CD4-positive, alpha-beta T cell treated with Interferon alpha-2 for 1 hour (primary cell): ENCODE data around the gene PPP1R16B.

Experiments used
- DNase-seq, 2 donors: peaks; one replicate each; pipeline ENCODE4 v3.0.0-alpha.2; 2020 to 2022

PPP1R16B gene

DNA sequence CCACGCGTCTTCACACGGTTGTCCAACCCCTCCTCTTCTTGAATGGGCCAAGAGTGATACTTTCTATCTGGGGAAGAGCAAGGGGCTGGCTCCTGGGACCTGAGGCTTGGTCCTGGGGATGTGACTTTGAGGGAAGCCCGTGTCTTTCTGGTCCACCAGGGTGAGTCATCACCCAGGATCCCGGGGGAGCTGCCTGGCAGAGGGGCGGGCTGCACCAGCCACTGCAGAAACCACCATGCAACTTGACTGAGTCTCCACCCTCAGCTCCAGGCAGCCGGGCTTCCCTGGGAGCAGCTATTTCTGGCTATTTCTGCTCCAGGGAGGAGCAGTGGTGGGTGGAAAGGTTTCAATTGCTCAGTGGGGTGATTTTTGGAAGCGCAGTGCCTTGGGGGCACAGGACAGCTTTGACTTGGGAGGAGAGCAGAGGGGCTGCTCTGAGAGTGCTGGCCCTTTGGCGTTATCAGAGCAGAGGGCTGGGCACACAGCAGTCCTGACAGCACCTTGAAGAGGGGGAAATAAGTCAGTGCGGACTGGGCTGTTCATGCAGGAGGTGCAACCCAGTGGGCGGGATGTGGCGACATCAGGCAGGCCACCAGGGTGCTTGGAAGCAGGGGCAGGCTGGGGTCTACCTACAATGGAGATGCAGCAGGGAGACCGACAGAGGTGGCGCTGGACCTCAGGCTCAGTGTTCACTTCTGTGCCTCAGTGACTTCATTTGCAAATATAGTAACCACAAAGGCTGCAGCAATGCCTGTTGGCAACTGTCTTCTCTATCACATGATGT lies 75.6 kb downstream of the PPP1R16B start:
- no peak for DNase-seq

DNA sequence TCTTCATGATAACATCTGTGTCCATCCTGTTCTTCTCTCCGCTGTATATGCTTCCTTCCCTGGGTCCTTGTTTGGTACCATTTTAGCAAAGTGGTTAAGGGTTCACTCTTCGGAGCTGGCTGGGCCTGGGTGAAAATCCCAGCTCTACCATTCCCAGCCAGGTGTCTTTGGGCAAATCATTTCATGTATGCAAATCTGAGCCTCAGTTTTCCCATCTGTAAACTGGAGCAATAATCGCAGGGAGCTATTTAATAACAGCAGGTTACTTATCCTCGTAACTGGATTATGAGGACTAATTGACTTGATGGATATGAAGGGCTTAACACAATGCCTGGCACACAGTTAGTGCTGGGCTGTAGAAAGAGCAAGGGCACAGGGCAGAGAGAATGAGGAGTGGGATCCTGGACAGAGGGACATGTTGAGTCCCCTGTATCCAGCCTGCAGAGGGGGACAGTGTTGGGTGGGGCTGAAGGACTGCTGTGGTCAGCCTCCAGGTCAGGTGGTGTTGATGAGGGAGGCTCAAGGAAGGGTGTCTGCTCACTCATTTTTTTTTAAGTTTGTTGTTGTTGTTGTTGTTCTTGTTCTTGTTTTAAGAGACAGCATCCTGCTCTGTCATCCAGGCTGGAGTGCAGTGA lies 76.4 kb downstream of the PPP1R16B start:
- DNase-seq = no peak

DNA sequence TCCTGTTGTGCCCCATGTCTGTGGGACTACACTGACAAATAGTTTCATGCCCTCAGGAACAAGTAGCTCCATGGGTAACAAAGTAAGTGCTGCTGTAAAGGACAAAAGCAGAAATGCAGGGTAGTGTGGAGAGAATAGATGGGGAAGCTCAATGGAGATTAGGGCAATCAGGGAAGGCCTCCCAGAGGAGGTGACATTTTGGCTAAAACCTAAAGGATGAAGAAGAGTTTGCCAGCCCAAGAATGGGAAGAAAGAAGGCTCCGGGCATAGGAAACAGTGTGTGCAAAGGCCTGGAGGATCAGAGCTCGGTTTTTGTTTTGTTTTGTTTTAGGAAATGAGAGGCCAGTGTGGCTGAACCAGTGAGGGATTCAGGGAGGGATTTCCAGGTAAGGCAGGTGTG lies 77.1 kb downstream of the PPP1R16B start:
- DNase-seq = no peak

DNA sequence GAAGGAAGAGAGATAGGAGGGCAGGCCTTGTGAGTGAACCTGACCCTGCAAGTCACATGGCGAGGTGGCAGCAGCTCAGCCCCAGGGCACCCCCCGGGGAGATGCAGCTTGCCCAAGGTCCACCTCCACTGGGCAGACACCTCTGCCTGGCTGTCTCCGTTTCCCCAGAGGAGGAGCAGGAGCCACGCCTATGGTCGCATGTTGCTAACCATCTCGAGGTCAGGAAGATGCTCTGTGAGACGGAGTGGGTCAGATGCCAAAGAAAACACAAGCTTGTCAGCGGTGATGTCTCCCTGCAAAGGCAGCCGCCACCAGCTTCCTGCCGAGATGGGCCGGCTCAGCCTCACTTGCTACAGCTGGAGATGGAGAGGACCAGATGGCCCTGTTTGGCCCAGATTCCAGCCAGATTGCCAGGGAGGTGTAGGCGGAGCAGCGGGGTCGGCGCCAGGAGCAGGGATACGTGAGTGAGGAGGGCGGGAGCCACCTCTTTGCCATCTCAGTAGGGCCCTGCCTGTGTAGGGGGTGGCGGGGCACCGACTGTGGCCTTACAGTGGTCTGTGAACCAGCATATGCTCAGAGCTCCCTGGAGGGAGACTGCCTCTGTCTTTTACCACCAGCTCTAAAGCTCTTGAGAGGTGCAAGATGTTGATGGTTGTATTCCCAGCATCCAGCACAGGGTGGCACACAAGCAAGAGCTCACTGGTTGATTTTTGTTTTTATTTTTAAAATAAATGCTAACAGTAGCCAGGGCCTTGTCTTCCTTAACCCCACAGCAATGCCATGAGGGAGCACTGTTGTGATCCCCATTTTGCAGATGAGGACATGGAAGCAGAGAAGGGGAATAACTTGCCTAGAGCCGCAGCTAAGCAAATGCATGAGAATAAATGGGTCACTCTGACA lies 77.8 kb downstream of the PPP1R16B start:
- DNase-seq = no peak

DNA sequence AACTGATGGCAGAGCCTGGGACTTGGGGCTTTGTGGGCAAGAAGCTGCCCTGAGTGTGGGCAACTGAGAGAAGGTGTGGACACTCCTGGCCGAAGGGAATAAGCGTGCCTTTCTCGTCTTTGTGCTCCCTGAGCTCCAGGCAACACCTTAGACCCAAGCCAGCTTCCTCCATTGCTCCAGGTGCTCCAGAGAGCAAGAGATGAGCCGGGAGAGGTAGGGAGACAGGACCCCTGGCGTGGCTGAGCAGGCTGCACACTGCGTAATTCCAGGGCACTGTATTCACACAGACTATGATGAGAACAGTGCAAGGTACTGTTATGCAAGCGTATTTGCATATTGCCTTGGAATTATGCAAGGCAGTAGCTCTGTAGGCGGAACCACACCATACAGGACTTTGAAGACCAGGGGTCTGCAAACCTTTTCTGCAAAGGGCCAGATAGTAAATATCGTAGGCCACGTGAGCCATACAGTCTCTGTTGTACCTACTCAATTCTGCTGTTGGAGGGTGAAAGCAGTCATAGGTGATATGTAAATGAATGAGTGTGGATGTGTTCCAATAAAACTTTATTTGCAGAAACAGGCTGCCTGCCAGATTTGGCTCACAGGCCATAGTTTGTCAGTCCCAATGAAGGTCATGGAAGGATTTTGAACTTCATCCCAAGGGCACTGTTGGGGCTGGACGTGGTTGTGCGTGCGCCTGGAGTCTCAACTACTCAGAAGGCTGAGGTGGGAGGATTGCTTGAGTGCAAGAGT lies 78.7 kb downstream of the PPP1R16B start:
- DNase-seq = no peak

DNA sequence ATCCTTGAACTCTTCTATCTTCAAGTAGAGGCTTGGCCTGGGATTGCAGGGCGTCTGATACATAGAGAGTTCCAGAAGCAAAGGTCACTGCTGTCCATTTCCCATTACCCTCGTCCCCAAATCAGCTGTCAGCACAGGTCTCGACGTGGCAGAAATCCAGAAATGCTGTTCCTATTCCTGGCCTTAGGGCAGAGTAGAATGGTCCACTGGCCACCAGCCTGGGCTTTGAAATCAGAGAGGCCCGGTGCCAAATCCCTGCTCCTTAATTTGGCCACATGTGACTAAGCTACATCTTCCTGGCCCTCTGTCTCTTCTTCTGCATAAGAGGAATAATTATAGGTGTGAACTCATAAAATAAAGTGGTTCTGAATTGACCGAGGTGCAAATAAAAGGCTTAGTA lies 79.9 kb downstream of the PPP1R16B start:
- no peak for DNase-seq

DNA sequence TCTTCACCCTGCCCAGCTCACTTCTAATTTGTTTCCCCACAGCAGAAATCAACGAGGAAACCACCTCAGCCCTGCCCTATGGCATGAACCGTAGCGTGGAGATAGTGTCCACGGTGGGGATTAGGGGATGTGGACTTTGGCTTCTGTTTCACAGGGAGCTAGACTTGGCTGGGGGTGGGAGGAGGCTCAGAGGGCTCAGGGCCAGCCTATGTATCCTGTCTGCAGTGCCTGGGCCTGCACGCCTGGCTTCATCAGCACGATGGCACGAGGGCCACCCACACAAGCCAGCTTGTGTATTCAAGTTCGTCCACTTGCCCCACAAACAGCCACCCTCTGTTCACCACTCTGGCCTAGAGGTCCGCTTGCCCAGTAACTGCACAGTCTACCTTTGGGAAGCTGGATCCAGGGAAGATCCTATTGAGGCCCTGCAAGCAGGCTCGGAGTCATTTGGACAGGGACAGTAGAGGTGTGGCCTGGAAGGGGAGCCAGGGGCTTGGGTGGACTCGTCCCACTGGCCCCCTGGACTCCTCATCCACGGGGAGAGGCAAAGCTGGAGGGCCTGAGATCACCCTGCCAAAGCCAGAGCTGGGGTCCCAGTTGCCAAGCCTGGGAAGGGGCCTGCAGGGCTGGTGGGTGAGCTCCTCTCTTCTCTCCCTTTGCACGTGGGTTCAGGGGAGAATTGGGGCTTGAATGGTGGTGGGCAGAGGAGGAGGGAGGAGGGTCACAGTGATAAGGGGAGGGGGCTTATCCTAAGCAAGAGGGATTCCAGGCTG lies 82.7 kb downstream of the PPP1R16B start:
- no peak for DNase-seq

DNA sequence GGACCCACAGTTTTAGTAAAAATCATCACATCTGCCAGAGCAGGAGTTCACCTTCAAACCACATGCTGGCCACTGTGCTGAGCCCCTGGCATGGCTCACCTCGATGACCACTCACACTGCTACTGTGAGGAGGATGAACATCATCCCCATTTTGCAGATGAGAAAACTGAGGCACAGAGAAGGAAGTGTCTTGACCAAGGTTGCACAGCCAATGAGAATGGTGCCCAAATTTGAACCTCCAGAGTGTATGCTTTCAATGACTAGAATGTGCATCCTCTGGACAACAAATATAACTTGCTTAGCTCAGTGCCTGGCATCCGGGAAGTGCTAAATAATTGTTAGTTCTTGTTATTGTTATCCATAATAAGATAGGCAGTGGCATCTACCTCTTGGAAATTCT lies 83.6 kb downstream of the PPP1R16B start:
- no peak for DNase-seq

DNA sequence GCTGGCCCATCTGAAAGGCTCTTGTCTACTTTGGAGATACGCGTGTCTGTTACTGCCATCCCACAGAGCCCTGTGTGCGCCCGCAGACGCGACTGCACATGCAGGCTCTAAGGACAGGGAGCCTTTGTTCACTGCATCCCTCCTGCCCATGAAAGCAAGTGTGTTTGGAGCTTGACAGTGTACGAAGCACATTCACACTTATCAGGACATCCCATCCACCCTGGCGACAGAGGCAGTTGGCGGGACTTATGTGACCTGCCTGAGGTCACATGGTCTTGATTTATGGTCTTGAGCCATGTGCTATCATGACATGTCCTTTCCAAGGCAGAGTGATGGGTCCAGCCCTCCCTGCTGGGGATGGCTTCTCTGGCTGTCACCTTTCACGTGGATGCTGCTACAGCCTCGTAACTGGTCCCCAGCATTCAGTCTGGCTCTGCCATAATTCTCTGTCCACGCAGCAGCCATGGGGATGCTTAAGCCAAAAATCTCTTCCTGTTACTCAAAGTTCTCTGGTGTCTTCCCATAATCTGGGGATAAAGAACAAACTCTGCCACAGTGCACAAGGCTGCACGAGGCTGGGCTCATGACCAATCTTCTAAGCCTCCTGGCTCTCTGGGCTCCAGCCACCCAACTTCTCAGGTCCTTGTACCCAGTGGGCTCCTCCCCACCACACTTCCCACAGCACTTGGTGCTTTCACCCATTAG lies 84.4 kb downstream of the PPP1R16B start:
- DNase-seq = no peak

DNA sequence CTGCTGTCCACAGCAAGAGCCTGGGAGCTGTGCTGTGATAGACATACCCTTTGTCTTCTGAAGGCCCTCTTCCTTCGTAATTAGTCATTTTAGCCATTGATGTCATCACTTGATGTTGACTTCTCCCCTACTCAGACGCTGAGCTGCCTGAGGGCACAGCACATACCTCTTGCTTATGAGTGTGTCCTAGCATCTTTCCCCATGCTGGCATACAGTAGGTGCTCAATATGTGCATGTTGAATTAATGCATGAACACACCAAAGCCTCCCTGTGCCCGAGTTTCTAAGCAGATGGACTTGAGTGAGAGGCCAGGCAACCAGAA lies 85.0 kb downstream of the PPP1R16B start:
- DNase-seq = no peak

DNA sequence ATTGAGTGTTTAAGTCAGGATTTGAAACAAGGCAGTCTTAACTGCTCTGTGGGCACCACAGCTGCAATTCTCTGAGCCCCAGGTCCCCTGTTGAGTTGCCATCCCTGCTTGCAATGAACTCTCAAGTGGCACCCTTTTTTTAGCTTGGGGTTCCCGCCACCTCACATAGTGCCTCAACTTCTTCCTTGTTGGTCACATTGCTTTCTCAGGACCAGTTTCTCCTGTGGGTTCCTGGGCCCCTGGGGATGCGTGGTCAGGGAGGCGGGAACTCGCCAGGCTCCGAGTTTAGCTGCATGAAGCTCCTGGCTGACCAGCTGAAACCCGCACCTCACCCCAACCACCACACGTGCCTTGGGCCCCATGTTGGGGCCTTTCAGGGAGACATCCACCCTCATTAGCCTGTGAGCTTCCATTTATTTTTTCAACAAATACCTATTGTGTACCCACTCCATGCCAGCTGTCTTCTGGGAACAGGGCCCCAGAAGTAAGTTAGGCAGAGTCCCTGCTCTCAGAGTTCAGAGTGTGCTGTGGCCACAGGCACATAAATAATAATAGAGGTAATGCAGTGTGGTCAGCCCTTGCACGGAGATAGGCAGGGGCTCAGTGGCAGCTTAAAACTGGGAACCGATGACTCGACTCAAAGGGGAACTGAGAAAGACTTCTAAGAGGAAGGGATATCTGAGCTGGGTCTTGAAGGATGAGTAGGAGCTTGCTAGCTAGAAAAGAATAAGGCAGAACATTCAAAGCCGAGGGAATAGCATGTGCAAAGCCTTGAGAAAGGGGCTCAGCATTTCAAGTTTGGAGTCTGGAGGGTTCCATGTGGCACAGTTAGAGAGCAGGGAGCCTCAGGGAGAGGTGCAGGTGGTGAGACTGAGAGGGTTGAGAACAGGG lies 86.8 kb downstream of the PPP1R16B start:
- no peak for DNase-seq

DNA sequence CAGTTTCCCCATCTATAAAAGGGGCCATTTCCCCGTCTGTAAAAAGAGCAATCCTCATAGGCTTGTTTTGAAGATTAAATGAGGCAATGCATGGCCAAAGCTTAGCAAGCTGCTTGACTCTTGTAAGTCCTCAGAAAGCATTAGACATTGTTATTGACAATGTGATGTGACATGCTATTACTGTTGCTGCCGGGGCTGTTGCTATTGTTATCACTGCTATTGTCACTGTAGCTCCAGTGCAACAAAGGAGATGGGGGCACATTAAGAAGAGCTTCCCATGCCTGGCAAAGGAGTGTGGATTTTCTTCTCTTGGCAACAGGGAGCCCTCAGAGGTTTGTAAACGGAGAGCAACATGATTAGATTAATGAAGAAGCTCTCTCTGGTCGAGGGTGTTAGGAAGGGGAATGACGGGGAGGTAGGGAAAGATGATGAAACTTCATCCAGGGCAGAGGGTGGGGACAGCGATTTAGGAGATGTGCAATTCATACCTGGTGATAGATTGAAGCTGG lies 87.6 kb downstream of the PPP1R16B start:
- no peak for DNase-seq

DNA sequence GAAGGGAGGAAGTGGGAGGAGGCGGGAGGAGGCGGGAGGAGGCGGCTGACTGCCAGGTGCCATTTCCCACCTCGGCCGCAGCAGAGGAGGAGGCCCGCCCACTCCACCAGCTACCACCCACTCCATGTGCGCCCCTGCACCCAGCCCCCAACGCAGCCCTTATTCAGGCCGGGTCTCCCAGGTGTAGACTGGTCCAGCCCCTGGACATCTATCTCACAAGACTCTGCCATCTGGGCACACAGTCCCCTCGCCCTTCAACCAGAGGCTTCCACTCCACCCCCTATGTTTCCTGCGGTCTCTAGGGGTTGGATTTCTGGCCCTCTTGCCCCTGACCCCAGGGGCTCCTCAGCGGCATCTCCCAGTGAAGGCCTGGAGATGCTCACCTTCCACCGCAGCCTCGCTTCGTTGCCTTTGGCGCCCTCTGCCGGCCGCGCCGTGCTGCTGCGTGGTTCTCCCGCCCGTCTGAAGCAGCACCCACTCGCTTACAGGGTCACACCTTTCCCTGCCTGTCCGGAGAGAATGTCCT lies 88.1 kb downstream of the PPP1R16B start:
- peak; percentile 79 to 85 for DNase-seq

DNA sequence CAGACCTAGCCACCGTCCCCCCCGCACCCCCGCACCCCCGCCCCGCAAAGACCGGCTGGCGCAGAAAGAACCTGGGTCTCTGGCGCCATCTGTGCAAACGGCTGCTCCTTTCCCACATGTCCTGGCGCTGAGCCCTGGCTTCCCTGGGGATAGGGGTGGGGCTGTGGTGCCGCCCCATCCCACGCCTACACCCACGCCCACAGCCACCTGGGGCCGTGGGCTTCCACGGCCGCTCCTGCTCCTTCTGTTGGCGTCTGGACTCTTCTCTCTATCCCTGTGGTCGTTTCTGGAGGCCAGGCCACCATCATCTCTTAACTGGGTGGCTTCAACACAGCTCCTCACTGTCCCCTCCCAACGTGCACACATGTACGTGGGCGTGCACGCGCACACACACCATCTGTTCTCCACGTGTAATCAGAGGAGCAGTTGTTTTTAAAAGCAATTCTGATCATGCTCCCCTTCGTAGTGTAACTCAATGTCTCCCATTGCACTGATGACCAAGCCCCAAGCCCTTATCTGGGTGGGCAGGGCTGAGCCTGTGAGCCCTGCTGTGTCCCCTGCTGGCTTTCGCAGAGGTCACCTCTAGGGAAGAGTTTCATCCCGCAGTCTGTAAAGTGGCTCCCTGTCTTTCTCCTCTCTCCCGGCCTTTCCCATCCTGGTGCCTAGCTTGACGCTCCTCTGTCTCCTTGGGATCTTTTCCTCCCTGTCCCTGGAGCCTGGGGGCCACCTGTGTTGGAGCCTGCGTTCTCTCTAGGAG lies 88.8 kb downstream of the PPP1R16B start:
- no peak for DNase-seq

DNA sequence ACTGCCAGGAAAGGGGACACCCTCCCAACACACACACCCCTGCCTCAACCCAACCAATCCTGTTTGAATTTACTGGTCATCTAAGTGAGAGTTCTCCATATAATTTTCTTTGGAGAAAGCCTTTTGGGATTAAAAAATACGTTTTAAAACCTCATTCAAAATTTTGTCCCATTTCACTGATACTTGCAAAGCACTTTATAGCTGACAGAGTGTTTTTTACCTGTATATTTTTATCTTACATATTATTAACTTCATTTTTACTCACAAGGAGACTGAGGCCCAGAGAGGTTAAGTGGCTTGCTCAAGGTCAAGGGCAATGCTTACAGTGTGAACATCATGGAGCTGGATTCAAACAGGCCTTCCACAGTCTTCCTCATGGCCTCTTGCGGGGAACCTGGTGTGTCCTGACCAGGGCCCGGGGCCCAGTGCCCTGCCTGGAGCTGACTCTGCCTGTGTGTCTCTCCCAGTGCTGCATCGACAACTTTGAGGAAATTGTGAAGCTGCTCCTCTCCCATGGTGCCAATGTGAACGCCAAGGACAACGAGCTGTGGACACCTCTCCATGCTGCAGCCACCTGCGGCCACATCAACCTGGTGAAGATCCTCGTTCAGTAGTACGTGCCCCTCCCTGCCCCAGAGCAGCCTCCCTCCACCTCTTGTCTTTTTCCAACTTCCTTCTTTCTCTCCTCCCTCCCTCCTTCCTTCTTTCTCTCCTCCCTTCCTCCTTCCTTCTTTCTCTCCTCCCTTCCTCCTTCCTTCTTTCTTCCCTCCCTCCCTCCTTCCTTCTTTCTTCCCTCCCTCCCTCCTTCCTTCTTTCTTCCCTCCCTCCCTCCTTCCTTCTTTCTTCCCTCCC lies 89.8 kb downstream of the PPP1R16B start:
- DNase-seq = no peak

DNA sequence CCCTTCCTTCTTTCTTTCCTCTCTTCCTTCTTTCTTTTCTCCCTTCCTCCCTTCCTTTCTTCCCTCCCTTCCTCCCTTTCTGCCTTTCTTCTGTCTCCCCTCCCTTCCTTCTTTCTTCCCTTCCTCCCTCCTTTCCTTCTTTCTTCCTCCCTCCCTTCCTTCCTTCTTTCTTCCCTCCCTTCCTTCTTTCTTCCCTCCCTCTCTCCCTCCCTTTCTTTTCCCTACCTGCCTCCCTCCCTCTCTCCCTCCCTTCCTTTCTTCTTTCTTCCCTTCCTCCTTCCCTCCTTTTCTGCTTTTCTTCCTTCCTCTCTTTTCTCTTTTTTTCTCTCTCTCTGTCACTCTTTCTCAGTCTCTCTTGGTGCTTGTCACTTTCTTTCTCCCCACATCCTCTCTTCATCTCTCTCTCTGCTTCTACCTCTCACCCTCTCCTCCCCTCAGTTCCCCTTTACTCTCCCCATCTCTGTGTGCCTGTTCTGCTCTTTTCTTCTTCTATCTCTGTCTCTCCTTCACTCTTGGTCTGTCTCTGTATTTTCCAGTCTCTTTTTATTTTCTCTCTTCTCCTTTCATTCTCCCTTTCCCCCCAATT lies 90.6 kb downstream of the PPP1R16B start:
- no peak for DNase-seq

DNA sequence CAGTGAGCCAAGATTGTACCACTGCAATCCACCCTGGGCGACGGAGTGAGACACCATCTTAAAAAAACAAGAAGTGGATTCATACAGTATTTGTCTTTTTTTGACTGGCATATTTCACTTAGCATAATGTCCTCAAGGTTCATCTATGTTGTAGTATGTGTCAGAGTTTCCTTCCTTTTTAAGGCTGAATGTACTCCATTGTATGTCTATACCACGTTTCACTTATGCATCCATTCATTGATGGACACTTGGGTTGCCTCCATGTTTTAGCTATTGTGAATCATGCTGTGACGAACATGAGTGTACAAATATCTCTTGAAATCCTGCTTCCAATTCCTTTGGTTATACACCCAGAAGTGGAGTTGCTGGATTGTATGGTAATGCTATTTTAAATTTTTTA lies 91.8 kb downstream of the PPP1R16B start:
- DNase-seq = no peak

DNA sequence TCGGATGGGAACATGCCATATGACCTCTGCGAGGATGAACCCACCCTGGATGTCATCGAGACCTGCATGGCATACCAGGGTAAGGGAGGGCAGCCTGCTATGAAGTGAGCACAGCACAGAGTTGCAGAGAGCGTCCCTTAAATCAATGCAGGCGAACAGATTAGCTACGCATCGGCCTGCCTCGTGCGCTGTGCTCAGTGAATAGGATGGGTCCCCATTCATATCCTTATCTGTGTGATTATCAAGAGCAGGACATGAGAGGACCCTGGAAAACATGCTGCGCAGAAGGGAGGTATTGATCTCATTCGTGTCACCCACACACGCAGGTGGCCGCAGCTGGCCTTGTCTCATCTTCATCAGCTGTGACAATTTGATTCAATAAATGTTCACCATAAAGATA lies 95.1 kb downstream of the PPP1R16B start:
- no peak for DNase-seq
